GM21526 (cell line): ENCODE results near the gene PARL.

ENCODE experiments used
- ATAC-seq: cut with Tn5 transposase; IDR thresholded peaks from one replicate; pipeline ENCODE4 v1.9.1; 2021; ENCODE audit warnings: moderate library complexity; ENCODE audit not compliant: unreplicated experiment, low FRiP score

Gene PARL

DNA sequence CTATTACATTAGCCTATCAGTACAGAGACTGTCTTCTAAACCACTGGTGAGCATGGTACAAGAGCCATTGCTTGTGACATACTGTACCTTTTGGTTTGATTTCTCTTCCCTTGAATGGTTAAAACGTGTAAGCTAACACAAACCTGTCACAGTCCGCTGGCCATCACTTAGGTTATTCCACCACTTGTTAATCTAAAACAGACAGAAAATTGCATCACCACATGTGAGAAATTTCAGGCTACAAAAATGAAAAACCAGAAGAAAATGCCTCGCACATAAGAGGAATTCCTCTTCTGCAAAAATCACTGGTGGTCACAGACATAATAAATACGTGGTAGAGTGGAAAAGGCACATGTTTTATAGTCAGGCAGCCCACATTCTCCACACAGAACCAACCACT lies 22.1 kb downstream of the PARL start:
- ATAC-seq = no peak

DNA sequence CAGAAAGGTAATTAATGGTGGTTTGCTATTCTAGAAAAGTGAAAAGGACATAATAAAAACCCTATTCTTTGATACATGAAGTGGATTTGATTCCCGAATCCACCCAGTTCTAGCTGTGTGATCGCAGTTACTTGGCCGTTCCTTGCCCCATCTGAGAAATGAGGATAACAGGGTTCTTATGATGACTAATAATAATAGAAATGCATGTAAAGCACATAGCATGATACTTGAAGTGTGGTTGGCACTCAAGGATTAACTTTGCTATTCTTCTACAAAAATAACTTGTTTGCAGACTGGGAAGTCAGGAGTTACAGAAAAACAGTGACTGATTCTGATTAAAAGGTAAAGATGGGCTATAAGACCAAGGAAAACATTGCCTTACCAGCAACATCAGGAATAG lies 26.8 kb downstream of the PARL start:
- ATAC-seq = no peak

DNA sequence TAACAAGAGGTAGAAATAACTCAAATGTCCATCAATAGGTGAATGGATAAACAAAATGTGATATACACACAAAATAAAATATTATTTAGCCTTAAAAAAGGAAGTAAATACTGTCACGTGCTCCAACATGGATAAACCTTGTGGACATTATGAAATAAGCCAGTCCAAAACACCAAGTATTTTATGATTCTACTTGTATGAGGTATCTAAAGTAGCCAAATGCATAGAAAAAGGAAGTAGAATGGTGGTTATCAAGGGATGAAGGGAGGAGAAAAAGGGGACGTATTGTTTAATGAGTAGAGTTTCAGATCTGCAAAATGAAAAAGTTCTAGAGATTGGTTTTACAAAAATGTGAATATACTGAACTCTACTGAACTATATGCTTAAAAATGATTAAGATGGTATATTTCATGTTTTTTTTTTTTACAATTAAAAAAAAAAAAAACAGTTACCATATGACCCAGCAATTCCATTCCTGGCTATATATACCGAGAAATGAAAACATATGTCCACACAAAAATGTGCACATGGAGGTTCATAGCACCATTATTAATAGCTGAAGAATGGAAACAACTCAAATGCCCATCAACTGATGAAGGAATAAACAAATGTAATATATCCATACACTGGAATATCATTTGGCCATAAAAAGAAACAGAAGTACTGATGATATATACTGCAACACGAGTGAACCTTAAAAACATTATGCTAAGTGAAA lies 30.2 kb downstream of the PARL start:
- ATAC-seq = no peak

DNA sequence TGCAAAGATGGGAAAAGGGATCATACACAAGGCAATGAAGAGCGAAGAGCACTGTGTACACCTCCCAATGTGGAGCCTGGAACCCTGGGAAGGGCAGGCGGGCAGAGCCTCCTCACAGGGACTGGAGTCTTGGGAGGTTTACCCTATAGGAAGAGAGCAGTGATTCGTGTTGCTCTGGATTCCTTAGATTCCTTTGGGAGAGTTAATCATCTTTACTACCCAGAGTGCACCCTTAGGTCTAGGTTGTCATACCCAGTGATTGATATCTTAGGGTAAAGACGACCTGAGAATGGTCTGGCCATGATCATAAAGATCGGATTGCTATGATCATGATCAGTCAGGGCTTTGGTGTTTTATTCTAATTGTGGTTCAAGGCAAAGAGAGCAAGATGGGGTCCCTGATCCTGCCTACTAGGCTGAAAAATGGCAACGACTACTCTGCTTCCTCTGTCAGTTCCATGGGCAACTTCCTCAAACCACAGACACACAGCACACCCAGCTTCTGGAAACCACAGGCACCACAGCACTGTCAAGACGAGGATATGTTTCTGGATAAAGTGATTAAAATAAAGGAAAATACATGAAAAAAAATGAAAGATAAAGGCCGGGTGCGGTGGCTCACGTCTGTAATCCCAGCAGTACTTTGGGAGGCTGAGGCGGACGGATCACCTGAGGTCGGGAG lies 38.9 kb downstream of the PARL start:
- ATAC-seq = no peak

DNA sequence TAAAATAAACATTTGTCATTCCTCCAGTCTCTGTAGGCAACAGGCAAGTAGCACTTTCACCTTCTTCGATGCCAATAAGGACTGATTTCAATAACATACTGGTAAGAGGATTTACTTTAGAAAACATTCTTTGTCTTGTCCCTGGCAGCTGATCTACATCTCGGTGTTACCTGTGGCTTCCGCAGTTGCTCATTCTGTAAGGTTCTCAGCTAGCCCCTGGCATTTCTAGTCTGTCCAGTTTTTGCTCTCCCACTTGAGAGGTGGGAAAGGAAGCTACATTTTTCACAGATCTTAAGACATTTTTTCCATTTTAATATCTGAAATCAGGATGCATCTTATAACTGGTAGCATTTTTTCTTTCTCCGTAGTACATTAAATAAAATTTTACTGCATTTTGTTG lies 39.6 kb downstream of the PARL start:
- ATAC-seq = no peak

DNA sequence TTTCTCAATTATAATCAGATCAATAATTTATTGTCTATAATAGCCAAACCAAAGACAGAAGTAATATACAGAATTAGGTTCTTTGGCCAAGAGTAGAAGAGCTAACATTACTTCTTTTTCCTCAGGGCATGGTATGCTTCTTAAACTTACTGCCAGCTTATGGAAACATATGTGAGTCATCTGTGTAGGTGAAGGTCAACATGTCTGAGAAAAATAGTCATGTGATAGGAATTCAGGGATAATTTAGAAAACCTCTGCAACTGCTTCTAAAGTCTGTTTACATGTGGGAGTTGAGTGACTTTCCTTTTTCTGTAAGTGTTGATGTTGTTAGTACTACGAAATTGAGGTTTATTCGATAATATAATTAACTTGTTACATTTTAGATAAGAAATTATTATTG lies 40.1 kb downstream of the PARL start:
- no peak for ATAC-seq

DNA sequence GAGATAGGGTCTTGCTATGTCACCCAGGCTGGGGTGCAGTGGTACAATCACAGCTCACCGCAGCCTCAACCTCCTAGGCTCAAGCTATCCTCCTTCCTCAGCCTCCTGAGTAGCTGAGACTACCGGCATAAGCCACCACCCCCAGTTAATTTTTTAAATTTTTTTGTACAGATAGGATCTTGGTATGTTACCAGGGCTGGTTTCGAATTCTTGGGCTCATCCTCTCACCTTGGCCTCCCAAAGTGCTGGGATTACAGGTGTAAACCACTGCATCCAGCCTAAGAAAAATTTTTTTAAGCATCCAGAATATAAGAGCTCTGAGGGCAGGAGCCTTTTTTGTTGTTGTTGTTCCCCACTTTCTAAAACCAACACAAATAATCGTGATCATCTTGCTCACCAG lies 44.9 kb downstream of the PARL start:
- ATAC-seq = no peak

DNA sequence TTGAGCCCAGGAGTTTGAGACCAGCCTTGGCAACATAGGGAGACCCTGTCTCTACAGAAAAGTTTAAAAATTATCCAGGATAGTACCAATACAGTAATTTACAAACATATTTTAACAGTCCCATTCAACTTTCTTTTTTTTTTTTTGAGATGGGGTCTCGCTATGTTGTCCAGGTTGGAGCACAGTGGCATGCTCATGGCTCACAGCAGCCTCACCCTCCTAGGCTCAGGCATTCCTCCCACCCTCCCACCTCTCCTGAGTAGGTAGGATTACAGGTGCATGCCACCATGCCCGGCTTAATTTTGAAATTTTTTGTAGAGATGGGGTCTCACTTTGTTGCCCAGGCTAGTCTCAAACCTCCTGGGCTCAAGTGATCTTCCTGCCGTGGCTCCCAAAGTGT lies 46.8 kb downstream of the PARL start:
- ATAC-seq = no peak

DNA sequence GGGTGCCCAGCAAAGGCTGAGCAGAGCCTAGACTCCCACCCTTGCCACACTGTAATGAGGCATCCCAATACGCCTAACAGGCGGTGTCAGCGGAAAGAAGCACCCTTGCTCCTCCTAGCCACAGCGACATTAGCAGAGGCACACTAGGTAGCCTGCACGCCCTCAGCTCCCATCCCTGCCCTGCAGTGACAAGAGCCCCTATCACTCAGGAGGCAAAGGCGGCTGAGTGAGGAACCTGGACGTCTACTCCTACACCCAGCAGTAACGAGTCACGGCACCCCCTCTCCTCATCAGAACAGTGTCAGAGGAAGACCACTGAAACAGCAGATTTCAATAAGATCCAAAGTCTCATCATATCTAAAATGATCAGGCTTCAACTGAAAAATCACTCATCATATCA lies 47.3 kb downstream of the PARL start:
- ATAC-seq = no peak

DNA sequence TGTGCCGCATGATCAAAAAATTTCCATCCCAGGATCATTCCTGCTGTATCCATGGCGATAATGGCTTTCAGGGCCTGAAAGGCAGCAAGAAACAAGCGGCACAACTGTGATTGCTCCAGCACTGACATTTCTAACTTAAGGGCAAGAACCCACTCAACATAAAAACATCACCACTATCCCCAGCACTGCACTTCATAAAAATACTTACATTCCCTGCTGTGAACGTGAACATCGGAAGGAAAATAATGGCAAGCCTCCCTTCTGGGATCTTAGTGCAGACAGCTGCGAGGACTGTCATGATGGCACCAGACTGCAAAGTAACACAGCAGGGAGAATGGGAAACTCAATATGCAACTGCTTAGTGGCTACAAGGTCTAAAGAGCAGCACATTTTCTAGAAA lies 51.2 kb downstream of the PARL start:
- no peak for ATAC-seq

DNA sequence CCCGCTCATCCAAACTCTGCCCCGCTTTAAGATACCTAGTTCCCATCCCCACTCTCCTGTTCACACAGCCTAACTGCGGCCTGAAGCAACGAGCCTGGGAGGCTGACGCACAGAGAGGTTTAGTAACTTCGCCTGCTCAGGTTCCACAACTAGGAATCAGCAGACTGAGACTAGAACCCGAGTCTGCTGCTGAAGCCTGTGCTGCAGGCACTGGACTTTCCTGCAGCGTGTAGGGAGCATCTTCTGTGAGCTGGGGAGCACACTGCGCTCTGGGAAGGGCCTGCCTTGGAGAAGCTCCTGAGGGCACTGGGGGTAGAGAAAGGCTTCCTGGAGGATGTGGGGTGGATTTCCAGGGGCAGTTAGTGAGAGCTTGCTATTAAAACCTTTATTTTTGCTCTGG lies 54.5 kb downstream of the PARL start:
- ATAC-seq = no peak

DNA sequence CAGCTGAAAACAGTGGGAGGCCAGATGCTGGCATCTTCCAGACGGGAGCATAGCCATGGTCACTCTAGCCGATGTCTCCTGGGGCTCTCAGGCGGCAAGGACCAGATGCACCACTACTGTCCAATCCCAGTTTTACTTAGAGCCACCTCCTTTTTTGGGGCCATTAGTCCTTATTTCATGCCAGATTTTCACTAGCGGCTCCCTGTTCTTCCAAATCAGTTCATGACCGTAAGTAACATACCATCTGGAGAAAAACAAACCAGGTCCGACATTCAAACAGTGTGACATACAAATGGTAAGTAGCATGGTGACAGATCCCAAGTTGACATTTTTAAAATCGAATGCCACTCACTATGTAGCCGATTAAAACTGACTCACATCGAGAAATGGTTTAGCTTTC lies 55.2 kb downstream of the PARL start:
- no peak for ATAC-seq

DNA sequence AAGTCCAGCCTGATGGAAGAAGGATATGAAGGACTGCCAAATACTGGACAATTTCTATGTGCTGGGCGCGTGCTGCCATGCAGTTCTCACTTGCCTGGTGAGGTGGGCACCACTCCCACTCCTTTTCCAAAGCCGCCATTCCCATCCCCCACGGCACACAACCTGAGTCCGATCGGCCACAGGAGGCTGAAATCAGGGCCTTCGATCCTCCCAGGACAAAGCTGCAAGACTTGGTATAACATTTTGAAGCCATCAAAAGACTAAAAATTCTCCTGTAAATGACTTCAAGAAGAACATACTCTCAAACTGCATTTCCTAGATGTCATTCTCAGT lies 56.2 kb downstream of the PARL start:
- no peak for ATAC-seq

DNA sequence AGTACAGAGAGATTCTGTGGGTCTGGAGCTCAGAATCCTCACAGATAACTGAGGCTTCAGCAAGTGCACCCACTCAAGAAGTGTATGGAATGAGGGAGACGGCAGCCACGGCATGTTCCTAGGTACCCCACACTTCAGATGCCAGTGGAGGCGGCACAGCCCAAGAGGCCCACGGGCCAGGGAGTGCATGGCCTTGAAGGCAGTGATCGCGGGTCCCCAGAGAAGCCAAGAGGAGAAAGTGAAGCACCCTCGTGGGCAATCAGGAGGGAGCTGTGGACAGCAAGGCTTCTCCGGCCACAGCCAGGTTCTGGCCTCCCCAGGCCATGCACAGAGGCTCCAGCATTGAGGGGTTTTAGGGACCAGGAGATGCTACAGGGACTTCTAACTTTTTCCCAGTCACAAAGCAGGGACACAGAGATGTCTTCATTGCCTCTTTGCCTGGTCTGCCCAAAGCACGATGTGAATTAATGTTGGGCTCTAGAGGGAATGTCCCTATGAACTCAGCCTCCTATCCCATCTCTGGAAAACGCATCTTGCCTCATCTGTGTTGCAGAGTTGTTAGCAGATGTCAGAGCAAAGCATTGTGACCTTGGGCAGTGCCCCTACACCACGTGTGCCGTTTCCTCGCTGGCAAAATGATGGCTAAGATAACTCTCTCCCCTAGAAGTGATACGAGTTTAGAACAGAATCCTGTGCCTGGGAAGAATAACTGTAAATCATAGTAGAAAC lies 56.7 kb downstream of the PARL start:
- no peak for ATAC-seq

DNA sequence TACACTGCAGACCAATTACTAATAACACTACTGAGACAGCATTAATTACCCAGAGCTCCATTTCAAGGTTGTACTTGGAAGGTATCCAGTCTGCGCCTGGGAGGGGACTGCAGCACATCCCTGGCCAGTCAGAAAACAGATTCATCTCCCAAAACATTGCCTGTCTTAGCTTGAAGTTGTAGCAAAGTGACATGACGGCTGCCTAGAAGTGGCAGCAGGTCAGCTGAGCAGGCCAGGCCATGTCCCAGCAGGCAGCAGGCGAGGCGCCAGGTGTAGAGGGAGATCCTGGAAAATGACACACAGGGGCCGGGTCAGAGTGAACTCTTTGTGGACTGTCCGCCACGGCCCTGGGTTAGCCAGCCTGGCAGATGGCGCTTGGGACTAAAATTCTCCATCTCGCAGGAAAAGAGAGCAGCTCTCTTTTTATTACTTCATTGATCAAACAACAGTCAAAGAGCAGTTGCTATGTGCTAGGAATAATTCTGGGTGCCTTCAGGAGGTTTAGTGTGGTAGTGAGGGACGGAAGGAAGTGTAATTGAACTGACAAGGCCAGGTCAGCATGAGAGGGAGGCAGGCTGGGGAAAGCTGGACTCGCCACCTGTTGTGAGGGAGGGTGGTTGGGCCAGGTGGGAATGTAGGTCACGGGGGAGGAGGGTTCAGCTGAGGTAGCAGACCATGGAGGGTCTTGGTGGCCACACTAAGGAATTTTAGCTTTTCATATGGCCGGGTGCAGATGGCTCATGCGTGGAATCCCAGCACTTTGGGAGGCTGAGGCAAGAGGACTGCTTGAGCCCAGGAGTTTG lies 58.0 kb downstream of the PARL start:
- no peak for ATAC-seq

DNA sequence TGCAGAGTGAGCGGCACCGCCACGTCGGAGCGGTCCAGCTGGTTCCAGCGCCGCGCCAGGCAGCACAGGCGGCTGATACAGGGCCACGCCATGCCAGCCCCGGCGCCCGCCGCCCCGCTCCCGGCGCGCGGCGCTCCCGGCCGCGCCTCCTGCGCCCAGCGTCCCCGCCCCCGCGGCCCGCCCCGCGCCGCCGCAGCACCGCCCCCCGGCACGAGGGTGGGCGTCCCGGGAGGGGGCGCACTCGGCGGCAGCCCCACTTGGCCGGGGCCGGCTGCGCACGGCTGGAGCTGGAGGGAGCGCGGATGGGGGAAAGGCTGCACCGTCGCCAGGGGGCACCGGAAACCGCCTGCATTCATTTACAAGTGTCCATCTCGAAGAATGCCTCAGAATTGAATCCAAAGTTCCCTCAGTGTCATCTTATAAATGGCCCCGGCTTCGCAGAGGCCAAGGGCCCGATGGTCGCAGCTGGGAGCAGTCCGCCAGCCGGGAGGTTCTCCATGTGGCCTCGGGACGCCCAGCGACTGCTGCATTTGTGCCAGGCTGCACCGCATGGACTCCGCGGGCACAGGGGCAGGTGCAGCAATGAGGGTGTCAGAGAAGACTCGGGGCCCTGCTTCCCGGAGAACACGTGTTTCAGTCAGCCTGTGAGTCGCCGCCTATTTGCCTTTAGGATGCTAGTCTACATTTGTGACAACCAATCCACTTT lies 59.1 kb downstream of the PARL start, which contains the start of gene MAP6D1:
Gene MAP6D1, minus strand, starts transcription at position 122 of the 706 bp plus-strand sequence. Its CDS starts 30 bp downstream, at position 92.
- ATAC-seq = no peak

DNA sequence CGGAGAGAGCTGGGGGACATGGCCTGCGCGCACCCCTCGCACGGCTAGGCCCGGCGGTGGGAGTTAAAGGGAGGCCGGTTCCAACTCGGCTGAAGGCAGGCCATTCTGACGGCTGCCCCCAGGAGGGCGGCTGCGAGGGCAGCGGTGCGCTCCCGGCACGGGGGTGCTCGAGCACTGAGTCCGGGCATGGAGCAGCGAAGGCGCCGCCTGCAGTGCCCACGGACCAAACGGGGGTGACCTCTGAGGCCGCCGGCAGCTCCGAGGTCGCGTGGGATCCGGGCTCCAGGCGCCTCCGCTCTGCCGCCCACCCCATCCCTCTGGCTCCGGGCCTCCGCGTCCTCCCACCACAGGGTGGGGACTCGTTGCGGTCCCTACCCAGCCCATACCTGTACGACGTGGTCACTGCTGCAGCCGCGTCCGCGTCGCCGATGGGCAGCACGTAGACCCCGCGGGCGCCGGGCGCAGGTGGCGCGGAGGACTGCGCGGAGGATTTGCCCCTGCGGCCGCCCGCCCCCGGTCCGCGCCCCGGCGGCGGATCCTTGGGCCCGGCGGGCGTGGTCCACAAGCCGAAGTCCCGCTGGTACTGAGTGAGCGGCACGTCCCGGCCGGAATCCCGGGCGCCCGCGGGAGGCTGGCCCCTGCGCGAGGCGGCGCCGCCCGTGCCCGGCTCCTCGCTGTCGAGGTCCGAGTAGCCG lies 59.8 kb downstream of the PARL start:
- ATAC-seq = no peak

DNA sequence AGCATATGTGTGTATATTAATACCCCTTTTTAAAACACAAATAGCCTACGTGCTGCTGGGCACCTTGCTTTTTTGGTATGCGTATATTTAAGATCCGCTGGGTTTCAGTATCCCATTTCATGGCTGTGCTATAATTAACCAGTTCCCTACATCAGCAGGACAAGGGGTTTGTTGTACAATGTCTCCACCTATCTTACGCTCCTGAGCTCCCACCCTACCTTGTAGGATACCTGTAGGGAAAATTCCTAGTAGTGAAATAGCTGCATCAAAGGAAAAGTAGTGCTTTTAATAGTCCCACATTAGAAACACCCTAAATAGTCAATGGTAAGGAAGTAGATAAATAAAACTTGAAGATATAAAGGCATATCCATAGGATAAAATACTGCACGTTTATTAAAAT lies 60.7 kb downstream of the PARL start:
- no peak for ATAC-seq

DNA sequence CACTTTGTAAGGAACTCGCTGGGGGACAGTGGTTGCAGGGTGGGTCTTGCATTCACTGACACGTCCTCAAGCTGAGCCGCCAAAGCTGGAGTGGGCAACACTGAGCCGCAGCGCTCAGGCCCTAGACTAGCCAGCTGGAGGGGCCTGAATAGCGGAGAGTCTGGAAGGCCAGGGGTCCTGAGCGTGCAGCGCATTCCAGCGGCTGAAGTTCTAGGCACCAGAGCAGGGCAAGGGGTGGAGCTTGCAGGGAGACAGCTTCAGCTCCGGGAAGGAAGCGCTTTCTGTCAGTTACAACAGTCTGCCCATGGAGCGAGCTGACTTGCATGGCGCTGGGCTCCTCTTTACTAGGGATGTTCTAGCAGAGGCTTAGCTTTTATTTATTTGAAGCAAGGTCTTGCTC lies 62.0 kb downstream of the PARL start:
- no peak for ATAC-seq

DNA sequence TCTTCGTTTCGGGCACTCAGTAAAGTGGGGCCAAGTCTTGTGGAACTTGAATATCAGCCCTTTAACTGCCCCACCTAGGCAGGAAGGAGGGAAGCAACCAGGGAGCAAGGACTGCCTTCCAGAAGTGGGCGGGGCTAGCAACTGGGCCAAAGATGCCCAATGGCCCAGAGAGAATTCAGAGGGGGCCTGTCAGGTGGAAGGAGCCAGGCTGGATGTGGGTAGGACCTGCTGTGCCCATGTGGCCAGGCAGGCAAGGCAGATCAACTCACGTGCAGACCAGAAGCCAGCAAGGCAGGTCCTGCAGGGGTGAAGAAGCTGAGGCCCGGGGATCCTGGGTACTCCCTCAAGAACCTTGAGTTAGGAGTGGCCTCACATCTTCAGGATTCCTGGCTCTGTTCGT lies 64.8 kb downstream of the PARL start:
- no peak for ATAC-seq
